ENCODE data around the gene MBTPS1.
A peak's percentile ranks its signal among the peaks of the same experiment; 100 is the strongest.
"Not testable (repeated sequence)": the region's sequence is repeated elsewhere in the genome, so short reads cannot be mapped to it uniquely, and the experiment has no call there.

The MBTPS1 gene

DNA sequence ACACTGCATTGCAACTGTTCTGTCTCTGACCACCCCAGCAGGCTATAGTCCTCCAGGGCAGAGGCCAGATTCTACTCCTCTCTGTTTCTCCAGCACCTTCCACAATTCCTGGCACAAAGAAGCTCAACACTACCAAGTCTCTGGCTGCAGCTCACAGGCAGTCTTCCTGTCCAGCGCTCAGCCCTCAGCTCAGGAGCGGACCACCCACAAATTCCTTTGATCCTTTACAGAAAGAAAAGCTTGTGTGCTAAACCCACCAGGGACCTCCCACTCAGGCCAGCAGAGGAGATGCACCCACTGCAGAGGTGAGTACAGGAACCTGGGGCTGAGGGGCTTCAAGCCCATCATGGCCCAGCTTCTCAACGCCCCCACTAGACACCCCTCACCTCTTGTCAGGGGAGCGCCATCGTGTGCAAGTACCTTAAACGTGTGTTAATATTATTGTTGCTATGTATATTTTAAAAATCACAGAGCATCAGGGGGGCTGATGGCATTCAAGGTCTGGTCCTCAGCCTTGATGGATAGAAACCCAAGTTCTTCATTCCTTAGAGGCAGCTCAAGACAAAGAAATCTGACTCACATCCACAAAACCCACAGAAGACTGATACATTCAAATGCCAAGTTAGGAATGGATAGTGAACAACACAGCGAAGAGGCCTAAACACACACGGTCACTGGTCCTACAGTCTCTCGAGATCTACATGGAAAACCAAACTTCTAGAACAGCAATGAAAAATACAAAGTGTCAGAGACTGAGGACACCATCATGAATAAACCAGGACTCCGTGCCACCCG lies 19.8 kb upstream of the MBTPS1 start:
- no peak for DNase-seq

DNA sequence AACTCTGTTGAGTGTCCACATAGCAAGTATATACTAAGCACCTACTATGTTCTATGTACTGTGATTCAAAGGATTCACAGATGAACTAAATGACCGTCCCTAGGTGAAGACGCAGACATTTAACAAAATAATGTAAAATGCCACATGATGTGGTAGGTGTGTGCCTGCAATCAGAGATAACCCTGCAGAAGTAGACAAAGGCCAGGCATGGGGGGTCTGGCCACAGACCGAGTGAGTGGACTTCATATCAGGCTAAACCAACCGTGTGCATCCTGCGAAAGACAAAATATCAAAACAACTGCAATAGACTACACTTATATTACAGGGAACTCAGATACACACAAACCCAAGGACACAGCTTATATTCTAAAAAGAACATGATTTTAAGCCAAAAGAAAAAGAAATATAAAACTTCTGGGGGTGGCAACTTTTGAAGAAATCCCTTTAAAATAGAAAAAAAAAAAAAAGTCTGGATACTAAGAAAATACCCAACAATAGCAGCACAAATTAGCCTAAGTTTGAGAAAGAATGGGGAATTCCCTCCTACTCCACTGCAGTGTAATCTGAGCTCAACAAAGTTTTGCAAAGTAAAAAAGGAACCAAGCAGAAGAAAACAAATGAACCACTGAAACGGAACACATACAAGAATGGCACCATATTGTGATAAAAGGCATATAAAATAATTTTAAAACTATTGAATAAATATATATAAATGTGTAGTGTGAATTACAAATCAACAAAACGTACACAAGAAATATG lies 16.0 kb upstream of the MBTPS1 start:
- peak in 2 of 4 experiments; percentile 26 to 31 for DNase-seq

DNA sequence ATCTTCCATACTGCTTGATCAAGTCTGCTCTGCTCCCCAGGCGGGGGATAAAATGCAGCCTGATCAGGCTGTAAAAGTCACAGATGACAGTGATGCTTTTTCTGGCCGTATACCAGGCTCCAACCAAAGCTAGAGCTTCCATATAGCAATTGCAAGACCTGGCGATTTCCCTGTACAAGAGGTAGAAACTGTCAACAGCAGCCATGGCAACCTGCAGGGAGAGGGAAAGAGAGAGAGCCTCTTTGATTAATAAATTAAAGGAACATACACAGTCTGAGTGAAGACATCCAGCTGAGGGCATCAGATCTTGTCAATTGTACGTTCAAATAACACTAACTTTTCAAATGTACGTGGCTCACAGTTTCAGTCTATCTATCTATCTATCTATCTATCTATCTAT lies 14.4 kb upstream of the MBTPS1 start:
- DNase-seq = no peak

DNA sequence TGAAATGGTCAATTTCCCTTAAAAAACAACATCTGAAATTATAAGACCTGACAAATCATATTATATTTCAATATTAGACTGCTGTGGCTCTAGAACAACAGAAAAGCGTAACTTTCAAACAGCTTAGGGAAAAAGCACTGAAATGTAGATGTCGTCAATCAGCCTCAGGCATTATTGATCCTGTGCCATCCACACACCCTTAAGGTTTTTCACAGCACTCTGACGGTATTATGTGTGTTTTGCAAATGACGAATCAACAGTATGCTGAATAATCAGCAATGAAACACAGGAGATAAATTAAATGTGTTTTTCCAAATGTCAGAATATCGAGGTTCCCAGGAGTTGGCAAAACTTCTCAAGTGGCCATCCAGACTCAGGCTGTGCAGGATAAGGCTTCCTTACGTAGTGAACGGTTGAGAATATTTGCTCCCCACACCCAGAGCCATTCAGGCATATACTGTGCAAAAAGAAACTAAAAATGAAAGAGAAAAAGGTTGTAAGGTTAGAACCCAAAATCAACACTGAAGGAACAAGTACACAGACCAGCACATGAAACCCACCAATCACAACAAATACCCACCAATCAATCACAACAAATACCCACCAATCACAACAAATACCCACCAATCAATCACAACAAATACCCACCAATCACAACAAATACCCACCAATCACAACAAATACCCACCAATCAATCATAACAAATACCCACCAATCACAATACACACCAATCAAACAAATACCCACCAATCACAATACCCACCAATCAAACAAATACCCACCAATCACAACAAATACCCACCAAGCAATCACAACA lies 7.7 kb upstream of the MBTPS1 start:
- no peak for DNase-seq

DNA sequence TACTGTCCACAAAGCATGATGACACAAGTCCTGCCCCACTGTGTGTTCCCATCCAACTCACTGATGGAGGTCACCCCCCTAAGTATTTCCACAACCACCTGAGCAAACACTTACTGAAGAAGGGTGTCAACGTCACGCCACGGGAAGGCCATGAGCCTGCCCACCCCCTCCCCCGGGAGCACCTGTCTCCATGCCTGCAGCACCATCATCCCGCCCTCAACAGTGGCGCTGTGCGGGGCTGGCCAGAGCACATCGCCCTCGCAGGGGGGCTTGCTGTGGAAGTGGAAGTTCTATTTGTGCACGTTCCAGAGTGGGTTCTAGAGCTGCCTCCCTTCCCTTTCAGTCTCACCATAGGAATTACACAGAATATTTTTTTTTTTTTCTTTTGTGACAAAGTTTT lies 4.3 kb upstream of the MBTPS1 start:
- DNase-seq = no peak

DNA sequence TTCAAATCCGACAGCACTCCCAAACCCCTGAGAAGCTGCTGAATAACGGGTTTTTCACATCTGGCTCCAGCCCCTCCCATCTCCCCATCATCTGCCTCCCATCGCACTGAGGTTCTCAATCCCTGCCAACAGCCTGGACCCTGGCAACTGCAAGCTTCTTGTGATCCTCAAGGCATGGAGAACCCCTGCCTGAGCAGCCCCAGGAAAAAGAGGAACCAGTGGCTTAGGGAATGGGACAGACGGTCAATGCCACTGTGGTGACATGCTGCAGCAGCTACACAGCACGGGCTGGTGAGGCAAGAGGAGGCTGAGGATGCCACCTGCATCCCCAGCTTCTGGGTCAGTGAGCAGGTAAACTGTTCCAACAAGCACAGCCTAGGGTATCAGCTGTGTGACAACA lies 3.3 kb upstream of the MBTPS1 start:
- peak in 2 of 4 experiments; percentile 22 to 31 for DNase-seq

DNA sequence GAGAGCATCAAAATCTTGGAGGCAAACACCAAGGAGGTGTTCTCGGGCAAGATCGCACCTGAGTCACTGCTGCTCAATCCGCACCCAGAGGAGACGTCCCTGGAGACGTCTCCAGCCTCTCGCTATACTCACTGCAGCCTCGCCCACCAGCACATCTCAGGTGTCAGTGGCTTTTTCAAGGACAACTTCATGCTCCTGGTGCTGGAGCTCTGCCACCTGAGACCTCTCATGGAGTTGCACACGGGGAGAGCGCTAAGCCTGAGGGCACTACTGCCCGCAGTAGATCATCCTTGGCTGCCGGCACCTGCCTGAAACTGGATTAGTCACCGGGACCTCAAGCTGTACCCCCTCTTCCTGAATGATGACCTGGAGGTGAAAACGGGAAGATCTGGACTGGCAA lies 2.6 kb upstream of the MBTPS1 start:
- DNase-seq = no peak

DNA sequence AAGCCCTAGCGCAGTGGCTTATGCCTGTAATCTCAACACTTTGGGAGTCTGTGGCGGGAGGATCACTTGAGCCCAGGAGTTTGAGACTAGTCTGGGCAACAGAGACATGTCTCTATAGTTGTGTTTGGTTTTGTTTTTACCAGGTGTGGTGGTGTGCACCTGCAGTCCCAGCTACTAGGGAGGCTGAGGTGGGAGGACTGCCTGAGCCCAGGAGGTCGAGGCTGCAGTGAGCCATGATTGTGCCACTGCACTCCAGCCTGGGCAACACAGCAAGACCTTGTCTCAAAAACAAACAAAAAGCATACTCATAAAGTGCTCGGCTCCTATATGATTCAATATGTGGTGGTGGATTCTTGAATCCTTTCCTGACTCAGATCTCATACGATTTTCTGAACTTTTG lies 1.6 kb upstream of the MBTPS1 start:
- not testable (repeated sequence) for DNase-seq

DNA sequence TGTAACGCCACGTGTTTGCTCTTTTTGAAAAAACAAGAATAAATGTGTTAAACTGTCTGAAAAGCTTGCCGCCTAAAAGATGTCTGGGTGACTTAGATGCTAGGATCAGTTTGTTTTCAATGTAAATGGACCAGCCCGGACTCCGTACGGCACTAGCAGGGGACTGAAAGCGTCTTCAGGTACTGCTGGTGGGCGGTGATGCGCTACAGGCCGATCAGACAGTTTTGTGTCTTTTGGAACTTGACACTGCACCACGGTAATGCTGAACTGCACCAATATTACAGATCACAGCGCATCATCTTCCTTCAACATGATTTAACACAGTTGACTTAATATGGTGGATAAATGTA lies 727 bp upstream of the MBTPS1 start:
- DNase-seq = no peak

DNA sequence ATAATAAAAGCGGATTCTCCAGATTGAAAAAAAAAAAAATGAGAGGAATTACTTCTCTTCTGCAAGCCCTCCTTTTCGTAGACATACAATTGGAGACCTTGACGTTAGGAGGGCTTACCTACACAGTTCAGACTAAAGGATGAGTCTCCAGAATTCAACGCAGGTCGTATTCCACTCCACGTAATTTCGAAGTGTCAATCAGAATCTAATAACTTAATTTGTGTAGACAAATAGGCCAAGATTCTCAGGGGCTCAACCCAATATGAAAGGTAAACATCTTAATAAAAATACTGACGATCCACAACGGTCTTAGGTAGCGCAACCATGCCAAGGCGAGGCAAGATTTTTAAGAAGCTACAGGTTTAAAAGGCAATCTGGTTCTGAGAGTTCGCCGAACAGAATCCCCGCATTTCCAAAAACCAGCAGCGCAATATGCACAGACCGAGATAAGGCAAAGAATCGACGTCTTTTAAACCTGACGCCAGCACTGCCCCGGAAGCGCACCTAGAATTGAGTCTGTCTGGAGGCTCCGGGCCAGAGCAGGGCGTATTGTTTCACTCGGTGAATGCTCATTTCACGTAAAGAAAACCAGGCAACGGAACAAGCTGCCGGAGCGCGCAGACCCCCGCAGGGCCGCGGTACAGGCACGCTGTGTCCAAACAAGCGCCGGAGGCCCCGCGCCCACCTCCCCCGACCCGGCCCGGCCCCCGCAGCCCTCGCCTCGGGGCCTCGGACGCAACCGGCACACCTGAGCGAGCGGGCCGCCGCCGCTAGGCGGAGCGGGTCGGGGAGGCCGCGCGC lies 623 bp downstream of the MBTPS1 start:
- peak in 2 of 4 experiments; percentile 41 to 44 for DNase-seq

DNA sequence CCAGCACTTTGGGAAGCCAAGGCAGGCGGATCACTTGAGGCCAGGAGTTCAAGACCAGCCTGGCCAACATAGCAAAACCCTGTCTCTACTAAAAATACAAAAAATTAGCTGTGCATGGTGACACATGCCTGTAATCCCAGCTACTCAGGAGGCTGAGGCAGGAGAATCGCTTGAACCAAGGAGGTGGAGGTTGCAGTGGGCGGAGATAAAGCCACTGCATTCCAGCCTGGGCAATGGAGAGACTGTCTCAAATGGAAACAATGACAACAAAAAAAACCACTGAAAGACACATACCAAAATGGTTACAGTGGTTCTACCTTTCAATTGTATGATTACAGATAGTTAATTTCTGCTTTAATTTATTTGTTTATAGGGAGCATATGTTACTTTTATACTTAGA lies 4.8 kb downstream of the MBTPS1 start:
- not testable (repeated sequence) for DNase-seq

DNA sequence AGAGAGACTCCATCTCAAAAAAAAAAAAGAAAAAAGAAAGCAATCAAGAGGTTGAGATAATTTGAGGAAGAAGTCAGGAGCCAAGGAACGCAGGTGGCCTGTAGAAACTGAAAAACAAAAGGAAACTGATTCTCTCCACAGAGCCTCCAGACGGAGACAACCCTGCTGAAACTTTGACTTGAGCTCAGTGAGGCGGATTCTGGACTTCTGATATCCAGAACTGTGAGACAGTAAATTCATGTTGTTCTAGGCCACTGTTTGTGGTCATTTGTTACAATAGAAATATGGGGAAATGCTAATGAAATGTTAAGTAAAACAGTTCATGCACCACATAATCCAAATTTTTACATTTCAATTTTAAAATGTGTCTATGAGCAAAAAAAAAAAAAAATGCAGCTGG lies 5.2 kb downstream of the MBTPS1 start:
- no peak for DNase-seq

DNA sequence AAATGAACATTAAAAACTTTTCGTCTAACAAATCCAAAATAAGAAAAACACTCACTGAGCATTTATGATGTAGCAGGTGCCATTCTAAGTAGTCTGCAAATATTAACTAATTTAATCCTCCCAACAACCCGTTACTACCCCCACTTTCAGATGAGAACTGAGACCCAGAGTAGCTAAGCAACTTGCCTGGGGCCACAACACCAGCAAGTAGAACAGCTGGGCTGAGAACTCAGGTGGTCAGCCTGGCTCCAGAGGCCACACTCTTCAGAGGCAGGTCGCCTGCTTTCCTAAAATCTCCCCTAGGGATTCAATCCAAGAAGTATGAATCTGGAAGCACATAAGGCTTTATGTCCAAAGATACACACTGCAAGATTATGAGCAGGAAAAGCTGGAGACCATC lies 6.2 kb downstream of the MBTPS1 start:
- DNase-seq = no peak

DNA sequence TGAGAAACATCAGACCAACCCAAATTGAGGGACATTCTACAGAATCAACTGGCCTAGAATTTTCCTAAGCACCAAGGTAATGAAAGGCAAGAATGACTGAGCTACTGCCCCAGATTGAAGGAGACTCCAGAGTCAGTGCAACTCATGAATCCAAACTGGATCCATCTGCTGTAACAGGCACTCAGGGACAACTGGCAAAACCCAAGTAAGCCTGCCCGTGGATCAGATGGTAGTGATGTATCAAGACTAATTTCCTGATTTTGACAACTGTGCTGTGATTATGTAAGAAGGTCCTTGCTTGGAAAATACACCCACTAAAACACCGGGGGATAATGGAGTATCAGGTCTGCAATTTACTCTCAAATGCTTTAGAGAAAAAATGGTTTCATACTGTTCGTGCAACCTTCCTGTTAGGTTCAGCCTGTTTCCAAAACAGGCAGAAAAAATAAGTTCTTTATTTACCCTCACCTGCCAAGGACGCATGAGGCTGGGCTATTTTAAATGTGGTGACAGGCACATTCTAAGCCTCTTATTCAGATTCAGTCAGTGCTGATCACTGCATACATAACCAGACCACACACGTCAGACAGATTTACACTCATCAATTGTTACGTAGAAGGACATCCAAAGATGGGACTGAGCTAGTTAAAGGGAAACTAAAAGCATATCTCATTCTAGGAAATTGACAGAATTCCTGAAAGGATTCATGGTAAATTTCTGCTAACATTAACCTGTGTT lies 7.0 kb downstream of the MBTPS1 start:
- peak in 3 of 4 experiments; percentile 37 to 49 (median 42) for DNase-seq

DNA sequence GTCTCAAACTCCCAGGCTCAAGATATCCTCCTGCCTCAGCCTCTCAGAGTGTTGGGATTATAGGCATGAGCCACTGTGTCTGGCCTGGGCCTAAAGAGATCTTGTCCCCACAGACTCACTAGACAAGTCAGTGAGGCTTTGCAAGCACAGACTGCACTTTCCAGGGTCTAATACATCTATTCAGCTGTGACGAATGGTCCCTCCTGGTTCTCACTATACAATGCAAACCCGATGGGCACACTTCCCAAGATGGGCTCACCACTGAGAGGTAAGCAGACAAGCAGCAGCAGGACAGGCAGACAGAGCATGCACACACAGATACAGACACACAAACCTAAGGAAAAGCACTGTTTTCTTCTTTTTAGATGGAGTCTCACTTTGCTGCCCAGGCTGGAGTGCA lies 8.8 kb downstream of the MBTPS1 start:
- DNase-seq = no peak

DNA sequence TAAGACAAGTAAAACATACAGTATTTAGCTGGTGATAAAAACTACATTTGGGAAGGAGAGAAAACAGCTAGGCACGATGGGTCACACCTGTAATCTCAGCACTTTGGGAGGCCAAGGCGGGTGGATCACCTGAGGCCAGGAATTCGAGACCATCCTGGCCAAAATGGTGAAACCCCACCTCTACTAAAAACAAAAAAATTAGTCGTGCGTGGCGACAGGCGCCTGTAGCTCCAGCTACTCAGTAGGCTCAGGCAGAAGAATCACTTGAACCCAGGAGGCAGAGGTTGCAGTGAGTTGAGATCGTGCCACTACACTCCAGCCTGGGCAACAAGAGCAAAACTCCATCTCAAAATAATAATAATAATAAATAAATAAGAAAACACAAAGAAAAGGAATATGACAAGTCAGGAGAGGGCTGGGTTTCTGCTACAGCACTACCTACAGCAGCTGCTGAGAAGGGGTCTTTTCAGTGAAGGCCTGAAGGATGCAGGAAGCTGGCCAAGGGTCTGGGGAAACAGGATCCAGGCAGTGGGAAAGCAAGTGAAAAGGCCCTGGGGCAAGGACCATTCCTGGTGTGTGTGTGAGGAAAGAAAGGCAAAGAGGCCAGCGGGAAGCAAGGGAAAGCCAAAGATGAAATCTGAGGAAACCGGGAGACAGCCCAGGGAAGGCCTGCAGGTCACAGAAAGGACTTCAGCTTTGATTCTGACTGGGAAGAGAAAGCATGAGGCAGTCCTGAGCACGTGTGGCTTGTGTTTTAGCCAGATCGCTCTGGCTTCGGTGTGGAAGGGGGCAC lies 10.6 kb downstream of the MBTPS1 start:
- DNase-seq = no peak

DNA sequence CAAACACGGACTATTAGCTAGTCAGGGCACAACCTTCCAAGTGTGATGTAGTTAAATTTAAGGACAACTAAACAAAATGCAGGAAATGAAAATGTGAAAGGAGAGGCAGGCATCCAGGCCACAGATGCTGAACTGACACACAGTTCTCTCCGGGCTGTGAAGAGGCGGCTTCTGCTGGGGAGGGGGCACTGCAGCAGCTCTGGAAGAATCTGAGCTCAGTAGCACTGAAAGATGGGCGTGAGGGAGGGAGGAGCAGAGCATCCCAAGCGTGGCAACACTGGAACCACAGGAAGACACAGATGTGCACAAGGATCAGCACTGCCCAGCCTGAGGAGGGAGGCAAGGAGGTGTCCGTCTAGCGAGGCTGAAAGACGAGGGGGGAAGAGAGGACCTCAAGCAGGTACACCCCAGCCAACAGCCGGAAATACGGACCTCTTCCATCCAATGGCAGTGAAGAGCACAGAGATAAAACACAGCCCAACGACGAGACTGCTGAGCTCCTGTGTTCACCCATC lies 11.4 kb downstream of the MBTPS1 start:
- DNase-seq = no peak

DNA sequence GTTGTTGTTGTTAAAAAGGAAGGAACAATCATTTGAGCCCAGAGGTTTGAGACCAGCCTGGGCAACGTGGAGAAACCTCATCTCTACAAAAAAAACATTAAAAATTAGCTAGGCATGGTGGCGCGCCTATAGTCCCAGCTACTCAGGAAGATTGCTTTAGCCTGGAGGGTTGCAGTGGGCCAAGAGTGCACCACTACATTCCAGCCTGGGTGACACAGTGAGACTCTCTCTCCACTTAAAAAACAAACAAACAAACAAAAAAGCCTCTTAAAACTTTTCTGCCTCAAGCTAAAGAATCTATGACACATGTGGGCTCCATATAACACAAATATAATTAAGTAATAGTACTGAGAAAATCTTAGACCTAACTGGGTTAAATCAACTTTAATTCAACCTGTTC lies 12.5 kb downstream of the MBTPS1 start:
- no peak for DNase-seq

DNA sequence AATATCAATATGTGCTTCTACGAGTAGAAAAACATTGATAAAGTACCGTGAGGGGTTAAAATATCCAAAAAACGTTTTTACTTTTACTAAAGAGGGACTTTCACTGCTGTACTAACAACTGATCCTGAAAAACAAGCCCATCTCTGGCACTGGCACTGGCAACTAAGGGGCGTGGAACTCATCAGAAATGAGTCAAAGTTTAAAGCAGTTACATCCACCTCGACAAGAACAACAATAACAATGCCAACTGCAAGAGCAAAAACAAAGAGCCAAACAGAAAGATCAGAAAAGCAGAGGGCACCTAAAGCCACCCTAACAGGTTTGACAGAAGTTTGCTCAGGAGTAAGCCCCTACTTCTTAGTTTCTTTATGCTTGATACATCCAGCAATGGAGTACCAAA lies 13.1 kb downstream of the MBTPS1 start:
- no peak for DNase-seq

DNA sequence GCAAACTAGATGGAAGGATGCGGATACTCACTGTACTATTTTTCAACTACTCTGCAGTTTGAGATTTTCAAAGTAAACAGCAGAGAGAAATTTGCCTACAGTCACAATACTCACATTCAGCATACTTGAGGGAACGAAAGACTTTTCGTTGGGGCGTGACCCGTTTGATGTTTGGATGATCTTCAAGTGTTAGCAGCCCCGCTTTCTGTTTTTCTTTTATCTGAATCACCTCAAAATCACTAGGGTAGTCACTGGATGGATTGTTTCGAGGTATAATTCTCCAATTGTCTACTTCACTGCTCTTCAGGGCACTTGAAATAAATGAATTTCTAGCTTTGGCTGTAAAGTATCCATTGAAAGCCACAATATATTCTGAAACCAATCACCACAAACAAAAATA lies 17.8 kb downstream of the MBTPS1 start:
- DNase-seq = no peak
